Left kidney (tissue), 2 donors: ENCODE data around the gene RPS6KC1. TPM values are rescaled to one million over a fixed set of nuclear protein-coding genes. Genes with fewer than 3 reads are reported as not detected.
A peak's percentile ranks its signal among the peaks of the same experiment; 100 is the strongest.
"Not testable (repeated sequence)": the region's sequence is repeated elsewhere in the genome, so short reads cannot be mapped to it uniquely, and the experiment has no call there.

ENCODE experiments used
- DNase-seq: peaks from one replicate; pipeline ENCODE4 v3.0.0-alpha.2; 2013
- polyA plus RNA-seq: library from polyadenylated mRNA; unstranded; fragments of 120-200 nt; gene quantifications from one replicate; pipeline ENCODE4 v1.2.1, GENCODE V29; 2013; ENCODE audit not compliant: insufficient read length

The RPS6KC1 gene
- polyA plus RNA-seq, 1 donor = 25.0 TPM

DNA sequence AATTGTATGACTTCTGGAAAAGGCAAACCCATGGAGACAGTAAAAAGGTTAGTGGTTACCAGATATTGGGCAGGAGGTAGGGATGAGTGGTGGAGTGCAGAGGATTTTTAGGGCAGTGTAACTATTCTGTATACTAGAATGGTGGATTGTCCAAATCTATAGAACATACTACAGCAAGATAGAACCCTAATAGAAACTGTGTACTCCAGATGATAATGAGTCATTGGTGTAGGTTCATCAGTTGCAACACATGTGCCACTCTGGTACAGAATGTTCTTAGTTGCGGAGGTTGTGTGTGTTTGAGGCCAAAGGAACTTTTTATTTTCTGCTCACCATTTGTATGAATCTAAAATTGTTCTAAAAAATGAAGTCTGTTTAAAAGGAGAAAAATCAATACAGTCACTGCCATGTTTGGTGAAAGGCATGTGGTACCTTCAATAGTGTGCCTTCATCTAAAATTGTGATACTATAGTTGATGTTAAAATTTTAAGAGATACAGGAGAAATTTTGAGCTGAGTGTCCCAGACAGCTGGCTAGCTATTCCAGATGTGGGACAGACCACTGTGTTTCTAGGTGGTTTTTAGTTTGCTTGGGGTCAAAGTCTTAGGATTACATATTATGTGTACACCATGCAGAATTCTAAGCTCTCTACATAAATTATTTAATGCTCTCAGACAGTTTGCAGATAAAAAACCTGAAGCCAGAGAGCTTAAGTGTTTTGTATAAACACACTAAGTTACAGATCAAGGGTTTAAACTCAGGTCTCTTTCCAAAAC is 150.5 kb downstream of the RPS6KC1 start:
- no peak for DNase-seq

DNA sequence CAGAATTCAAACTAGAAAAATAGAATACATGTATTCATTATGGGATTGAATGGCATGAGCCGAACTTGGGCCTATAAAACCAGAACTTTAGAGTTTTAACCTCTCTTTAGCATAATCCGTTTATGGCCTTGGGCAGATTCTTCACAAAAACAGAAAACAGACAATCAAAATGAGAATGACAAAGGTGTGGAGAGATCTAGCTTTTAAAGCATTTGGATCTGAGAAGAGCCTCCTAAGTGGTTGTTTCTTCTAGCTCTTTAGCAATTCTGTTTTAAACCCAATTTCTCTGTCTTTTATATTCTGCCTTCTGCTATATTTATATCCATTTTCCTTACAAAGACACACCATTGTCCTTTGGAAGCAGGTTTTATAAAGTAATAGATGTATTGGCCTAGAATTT is 160.2 kb downstream of the RPS6KC1 start:
- no peak for DNase-seq

DNA sequence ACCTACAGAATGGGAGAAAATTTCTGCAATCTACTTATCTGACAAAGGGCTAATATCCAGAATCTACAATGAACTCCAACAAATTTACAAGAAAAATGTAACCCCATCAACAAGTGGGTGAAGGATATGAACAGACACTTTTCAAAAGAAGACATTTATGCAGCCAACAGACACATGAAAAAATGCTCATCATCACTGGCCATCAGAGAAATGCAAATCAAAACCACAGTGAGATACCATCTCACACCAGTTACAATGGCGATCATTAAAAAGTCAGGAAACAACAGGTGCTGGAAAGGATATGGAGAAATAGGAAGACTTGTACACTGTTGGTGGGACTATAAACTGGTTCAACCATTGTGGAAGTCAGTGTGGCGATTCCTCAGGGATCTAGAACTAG is 168.0 kb downstream of the RPS6KC1 start:
- not testable (repeated sequence) for DNase-seq

DNA sequence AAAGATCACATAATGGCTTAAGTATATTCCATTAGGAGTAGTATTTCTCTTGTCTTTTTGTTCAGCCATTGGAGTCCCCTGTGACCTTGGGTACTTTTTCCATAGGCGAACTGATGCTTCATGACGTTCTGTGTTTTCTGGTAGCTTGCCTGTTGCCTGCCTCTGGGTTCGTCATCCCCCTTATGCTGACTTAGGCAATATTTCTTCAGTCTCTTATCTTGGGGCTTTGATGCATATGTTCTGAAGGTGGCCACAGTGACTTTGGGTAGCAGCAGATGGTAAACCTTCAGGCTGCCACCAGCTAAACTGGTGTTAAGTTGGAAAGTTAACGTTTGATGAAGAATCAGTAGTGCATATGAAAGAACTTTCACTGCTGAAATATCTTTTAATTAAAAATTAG is 170.2 kb downstream of the RPS6KC1 start:
- no peak for DNase-seq

DNA sequence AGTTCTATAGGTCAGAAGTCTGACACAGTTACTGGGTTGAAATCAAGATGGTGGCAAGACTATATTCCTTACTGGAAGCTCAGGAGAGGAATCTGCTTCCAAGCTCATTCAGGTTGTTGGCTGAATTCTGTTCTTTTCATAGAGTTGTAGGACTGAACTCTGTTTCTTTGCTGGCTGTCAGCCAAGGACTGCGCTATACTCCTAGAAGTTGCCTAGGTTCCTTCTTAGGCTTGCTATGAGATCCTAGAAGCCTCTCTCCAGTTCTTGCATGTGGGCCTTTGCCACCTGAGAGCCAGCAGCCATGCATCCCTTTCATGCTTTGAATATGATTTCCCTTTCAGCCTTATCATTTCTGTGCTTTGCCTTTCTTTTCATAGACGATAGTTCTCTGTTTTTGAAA is 176.4 kb downstream of the RPS6KC1 start:
- no peak for DNase-seq

DNA sequence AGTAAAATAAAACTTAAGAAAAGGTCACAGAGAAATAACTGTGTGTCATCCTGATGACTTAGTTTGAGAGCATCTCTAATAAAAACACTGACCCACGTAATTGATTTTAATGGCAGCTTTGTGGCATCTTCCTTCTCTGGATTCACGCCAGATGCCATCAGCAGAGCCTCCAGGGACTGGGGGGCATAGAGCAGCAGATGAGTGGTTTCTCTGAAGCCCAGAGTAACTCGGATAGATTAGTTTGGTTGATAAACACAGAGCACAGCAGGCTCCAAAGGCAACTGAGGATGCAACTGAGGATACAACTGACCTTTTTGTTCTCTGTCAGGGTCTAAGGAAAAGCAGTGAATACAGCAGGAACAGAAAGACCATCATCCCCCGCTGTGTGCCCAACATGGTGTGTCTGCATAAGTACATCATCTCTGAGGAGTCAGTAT is 180.8 kb downstream of the RPS6KC1 start:
- no peak for DNase-seq

DNA sequence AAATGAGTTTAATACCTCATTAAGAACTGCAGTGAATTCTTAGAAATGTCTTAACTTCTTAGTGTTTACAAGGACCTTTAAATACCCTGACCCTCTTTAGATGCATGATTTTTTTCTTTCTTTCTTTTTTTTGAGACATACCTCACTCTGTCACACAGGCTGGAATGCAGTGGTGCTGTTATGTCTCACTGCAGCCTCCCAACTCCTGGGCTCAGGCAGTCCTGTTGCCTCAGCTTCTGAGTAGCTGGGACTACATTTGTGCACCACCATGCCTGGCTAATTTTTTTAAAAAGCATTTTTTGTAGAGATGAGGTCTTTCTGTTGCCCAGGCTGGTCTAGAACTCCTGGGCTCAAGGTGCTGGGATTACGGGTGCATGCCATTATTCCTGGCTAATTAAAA is 191.8 kb downstream of the RPS6KC1 start:
- DNase-seq = no peak

DNA sequence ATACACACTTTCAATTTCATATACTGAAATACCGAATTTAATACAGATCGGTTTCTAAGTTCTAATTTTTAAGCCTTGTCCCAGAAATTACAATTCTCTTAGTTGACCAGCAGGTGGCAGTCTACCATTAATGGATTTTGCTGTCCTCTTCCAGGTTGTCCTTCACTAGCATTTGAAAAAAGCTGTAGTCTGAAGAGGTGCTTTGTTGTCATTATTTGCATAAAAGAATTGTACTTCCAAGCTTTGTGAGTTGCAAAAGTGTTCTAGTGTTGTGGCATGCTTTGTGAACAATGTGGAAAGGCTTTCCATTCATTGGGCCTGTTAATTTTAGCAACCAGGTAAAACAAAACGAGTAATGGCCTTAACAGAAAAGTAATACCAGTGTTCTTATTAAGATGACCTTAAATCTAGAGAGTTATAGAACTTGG is 193.6 kb downstream of the RPS6KC1 start:
- peak; percentile 43 for DNase-seq

DNA sequence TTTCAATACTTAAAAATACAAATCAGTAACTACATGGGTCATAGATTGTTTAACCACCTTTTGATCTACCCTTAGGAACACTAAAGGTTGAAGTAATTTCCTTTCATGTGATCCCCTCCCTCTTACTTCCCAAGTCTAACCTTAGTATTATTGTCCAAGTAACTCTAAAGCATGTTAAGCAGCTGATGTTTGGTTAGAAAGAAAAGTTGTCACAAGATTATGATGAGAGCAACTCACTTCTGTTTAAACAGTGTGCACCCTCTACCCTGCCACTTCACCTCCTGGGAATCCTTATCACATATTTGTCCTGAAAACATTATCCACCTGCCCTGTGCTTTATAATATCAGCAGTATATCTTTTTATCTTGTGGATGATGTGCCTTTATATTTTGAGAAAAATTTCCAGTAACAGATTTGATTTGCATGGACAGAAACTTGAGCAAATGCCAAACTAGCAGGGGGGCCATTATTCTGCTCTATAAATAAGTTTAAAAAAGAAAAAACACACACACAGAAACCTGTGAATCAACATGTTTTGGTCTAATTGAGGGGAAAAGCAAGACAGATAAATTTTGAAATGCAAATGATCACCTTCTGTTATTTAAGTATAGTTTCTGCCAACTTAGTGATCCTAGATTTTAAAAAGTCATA is 194.3 kb downstream of the RPS6KC1 start:
- DNase-seq = no peak

DNA sequence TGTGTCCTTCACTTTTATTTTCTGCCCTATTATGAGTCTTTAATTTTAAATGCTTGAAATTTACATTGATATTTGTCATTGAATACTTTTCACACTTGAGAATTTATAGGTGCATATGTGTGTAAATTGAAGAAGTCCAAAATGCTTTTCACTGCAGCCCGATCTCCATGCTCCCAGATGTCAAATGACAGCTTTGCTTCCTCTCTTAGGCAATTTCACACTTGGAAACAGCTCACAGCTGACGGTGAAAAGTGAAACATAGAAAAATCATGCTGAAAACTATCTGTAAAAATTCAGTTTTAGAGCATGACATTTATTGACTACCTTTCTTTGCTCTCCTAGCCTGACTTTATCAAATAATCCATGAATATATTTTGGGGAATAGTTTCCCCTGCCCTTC is 196.0 kb downstream of the RPS6KC1 start:
- no peak for DNase-seq

DNA sequence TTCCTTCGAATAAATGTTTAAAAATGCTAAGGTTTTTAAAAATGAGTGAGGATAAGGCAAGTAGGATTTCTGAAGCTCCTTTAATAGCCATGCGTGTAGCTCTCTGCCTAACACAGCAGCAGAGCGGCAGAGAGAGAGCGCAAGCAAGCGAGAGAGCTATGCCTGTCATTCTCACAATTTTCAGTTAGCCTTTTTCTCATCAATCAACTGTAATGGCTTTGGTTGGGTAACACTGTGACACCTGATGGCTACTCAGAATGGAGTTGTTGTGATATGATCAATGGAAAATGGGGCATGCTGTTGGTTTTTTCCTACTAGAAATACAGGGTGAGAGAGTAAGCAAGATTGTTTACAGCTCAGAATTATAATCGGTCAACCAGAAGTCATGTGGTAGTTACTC is 198.4 kb downstream of the RPS6KC1 start:
- DNase-seq = no peak

DNA sequence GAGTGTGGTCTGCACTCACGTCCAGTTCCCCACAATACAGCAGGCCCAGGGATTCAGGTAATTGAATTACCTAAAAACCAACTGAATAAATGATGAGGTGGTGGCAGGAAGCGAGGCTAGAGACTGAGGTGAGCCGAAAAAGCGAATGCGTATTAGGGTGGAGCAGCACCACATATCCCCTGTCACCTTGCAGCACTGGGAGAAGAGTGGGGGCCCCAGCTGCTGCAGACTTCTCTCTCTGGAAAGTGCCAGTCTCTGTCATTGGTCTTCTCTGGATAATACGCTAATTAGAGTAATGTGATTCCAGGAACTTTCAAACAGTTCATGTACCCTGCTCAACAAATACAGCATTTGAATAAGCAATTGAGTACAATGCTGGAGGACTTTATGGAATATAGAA is 199.0 kb downstream of the RPS6KC1 start:
- DNase-seq = no peak

DNA sequence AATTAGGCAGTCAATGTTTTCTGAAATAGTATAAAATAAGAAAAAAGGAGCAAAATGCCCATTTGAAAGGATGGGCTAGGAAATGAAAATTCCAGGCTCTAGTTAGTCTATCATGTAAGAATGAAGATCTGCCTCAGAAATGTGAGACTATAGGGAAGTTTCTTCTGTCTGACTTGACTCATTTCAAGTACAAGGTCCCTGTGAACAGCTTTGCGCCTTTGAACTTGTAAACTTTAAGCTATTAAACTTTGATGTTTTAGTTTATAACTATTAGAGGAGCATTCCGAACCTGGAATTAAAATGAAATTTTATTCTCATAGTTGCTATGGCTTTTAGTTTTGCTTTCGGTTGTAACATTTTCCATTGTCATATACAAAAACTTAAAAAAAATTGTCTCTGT is 199.4 kb downstream of the RPS6KC1 start:
- DNase-seq = no peak

DNA sequence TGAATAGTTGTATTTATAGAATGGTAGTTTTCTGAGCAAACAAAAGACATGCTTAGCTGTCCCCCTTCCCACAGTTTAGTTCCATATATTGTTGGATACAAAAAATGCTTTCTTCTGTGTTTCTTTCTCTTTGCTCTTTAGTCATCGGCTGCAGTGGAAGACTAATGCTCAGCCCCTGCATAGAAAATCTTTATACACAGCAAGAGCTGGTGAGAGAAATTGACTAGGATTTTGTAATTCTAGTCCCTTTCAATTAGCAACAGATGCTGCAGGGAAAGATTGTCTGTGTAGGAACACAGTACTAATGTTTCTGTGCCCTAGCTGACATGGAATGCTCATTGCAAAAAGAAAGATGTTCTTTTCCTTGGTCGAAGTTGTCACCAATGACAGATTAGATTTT is 200.9 kb downstream of the RPS6KC1 start:
- no peak for DNase-seq

DNA sequence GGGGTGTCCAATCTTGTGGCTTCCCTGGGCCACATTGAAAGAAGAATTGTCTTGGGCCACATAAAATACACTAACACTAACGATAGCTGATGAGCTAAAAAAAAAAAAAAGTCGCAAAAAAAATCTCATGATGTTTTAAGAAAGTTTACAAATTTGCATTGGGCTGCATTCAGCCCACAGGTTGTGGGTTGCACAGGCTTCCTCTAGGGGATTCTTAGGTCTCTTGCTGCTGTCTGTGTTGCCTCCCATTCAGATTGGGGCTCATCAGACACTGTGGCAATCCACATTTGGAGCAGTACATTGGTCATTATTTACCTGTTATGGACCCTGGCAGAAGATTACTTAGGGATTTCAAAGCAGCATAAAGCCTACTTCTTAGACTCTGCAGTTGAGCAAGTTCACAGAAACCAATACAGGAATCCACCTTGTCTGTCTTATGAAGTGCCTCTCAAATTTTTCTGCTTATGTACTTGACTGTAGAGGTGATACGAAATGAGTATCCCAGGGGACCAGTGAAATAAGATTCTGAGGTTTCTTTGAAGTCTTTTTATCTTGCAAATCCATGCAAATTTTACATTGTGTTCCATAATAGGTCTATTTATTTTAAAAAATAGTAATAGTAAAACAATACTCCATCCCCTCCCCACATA is 205.5 kb downstream of the RPS6KC1 start:
- DNase-seq = no peak

DNA sequence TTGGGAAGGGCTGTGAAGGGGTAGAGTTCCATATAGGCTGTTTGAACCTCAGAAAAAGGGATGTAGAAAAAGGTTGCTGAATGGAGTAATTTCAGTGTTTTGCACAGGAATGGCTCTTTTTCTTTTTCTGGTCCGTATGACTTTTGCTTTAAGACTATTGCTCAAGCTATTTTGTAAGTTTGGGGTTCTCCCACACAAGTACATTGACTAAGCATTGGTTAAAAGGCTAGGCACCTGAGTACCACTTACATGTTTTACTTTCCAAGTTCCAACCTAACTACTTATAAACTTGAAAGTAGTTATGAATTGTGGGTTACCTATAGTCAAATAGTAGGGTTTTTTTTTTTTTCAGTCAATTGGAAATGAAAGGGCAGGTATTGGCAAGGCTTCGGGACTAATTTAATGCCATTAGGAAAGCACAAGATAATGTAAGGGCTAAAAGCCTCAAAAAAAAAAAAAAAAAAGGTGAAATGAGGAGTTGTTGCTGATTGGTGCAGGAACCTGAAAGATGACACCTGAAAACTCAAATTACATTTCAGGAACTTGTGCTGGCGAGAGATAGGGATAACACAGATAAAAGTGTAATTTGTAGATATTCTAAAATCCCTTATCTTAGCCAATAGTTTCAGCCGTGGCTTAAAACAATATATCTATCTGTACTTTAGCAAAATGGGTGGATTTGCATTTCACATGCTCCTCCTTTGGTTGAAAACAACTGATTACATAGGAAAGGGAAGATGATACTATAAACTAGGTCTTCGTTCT is 209.5 kb downstream of the RPS6KC1 start:
- DNase-seq = peak; percentile 7

DNA sequence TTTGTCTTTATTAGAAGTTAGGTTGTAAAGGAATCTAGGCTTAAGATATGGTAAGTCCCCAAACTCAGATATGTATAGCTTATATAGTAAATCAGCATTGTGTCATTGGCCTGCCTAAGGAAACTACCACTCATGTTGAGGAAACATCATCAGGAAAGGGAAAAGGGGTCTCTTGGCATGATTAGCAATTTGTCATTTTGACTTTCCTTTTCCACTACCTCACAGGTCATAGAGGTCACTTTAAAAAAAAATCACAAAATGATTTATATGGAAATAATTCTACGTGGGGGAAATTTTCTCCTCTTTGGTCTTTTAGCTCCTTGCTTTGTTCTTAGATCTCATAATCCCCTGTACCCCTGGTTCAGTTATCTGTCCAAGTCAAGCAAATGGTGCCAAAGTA is 213.5 kb downstream of the RPS6KC1 start:
- no peak for DNase-seq

DNA sequence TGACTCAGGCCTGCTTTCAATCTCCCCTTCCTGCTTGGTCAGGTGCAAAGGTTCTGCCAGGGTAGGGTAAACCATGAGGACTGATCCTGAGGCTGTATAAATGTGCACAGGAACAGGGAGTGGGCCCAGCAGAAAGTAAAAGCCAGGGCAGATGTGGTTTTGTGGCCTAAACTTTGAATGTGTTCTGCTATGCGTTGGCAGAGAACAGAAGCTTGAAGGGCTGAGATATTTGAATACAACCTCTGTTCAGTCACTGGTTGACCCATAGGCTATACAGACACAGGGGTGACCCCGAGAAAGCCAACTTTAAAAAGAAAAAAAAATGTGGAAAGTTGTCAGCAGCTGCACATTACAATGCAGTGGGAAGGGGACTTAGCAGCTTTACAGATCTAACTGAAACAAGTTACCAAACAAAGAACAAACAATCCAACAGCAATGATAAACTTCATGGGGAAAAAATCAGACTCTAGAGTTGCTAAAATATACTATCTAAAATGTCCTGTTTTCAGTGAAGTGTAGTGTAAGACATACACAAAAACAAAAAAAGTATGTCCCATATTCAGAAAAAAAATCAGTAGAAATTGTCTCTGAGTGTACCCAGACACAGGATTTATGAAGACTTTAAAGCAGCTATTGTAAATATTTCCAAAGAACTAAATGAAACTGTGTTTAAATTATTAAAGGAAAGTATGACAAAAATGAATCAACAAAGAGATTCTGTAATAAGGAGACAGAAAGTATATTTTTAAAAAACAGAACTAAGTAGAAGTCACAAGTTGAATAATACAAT is 216.1 kb downstream of the RPS6KC1 start:
- DNase-seq = no peak

DNA sequence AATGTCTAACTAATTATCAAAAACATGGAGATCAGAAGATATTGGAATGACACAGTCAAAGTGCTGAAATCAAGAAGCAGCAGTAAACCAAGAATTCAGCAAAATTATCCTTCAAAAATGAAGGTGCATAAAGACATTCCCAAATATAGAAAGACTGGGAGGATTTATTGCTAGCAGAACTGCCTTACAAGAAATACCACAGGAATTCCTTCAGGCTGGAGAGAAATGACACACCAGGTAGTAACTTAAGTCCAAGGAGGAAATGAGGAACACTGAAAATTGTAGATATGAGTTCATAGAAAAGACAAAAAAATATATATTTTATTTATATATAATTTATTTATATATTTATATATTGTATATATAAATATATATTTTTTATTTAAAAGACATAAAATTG is 217.2 kb downstream of the RPS6KC1 start:
- no peak for DNase-seq

DNA sequence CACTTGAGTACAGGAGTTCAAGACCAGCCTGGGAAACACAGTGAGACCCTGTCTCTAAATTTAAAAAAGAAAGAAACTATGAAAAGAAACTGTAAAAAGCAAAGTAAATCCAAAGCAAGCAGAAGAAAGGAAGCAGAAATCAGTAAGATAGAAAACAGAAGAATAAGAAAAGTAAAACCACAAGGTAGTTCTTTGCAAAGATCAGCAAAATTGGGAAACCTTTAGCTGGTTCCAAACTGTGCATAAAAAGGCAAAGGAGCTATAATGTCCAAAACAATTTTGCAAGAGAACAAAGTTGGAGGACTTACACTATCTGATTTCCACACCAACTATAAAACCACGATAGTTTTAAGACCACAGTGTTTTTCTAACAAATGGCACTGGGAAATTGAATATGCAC is 218.8 kb downstream of the RPS6KC1 start:
- no peak for DNase-seq

DNA sequence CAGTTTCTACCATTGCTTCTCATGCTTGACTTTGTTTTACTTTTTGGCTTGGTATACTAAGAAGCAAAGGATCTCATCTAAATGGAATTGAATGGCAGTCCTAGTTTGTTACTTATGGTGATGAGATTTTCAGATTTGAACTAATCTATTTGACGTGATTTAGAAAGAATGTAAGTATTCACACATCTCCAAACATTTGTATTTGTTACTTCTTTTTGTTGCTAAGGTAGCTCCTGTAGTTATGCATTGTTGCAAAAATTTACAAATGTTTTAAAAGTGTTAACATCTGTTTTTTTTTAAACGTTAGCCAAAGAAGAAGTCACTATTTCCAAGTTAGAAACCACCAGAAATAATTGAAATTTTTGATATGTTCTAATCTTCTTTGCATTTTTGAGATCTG is 222.5 kb downstream of the RPS6KC1 start:
- no peak for DNase-seq

DNA sequence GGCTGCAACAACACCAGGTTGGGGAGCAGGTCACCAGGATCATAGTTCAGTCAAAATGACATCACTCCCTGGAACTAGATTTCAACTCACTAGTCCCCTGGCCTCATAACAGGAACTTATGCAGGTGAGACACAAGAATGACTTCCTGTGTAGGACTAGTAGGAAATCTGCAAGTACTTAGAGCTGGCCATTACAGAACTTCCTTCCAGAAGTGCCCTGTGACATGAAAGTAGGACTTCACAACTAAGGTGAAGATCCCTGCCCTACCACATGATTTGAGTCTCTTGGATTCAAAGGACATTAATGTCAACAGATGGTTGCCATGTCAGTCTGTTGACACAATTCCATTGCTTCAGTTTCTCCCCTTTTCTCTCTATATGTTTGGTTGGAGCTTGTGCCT is 223.1 kb downstream of the RPS6KC1 start:
- no peak for DNase-seq
